ENCODE data around the gene PCDH8. TPM values are rescaled to one million over a fixed set of nuclear protein-coding genes. Genes with fewer than 3 reads are reported as not detected.

PCDH8 gene
- total RNA-seq, 4 donors from 2014 or later: not detected

- no peak for TF ChIP-seq CTCF (IDR thresholded peaks at IDR 0.05; ENCODE audit: low read depth)
These were observed 2.5 kb downstream of the PCDH8 start for GRCh38 chr13:52845766-52846566.

- no peak for TF ChIP-seq CTCF (IDR thresholded peaks at IDR 0.05; ENCODE audit: low read depth)
These were observed 3.1 kb downstream of the PCDH8 start for GRCh38 chr13:52845334-52845761.

GRCh38 chr13:52844836-52845235 lies 3.6 kb downstream of the PCDH8 start:
- TF ChIP-seq CTCF (IDR thresholded peaks at IDR 0.05; ENCODE audit: low read depth): no peak

- TF ChIP-seq CTCF (IDR thresholded peaks at IDR 0.05; ENCODE audit: low read depth): no peak
These were observed 6.0 kb downstream of the PCDH8 start for GRCh38 chr13:52842441-52842840.

- TF ChIP-seq CTCF (IDR thresholded peaks at IDR 0.05; ENCODE audit: low read depth): no peak
These were observed 8.4 kb downstream of the PCDH8 start for GRCh38 chr13:52840066-52840465.

- no peak for TF ChIP-seq CTCF (IDR thresholded peaks at IDR 0.05; ENCODE audit: low read depth)
These were observed 9.9 kb downstream of the PCDH8 start for GRCh38 chr13:52838433-52839107.

- no peak for TF ChIP-seq CTCF (IDR thresholded peaks at IDR 0.05; ENCODE audit: low read depth)
These were observed 10.6 kb downstream of the PCDH8 start for GRCh38 chr13:52837850-52838249.

Measured in subcutaneous adipose tissue (tissue), 4 donors.